Breast epithelium (tissue), 4 donors: ENCODE measurements around the gene CGNL1. TPM values are rescaled to one million over a fixed set of nuclear protein-coding genes. Genes with fewer than 3 reads are reported as not detected.

Experiments used
- DNase-seq, 2 donors: peaks; one replicate each; pipeline ENCODE4 v3.0.0-alpha.2; 2019; ENCODE audit warnings: low spot score in 2 of 2
- H3K27ac ChIP-seq, 2 donors: fragments of 200-600 bp; sonication (generic) in 1 of 2; one replicate each; pipeline ENCODE4 v1.5.1; 2016 to 2019; ENCODE audit warnings: mild to moderate bottlenecking in 1 of 2
- H3K27me3 ChIP-seq, 2 donors: fragments of 200-600 bp; sonication (generic) in 1 of 2; one replicate each; pipeline versions ENCODE4 v1.5.1 to v1.6.0; 2017 to 2019; ENCODE audit warnings: control low read depth in 1 of 2, mild to moderate bottlenecking in 1 of 2
- H3K36me3 ChIP-seq: fragments of 200-600 bp; one replicate; pipeline ENCODE4 v1.5.1; 2019
- H3K4me1 ChIP-seq, 2 donors: fragments of 200-600 bp; sonication (generic); one replicate each; pipeline ENCODE4 v1.5.1; 2016 to 2019; ENCODE audit warnings: control low read depth in 1 of 2
- H3K4me3 ChIP-seq, 3 donors: fragments of 200-600 bp; sonication (generic); 1 replicate in 2 of 3; 2 replicates in 1 of 3; pipeline ENCODE4 v1.5.1; 2016 to 2019; ENCODE audit warnings: mild to moderate bottlenecking in 3 of 3, moderate library complexity in 2 of 3
- H3K9me3 ChIP-seq, 2 donors: fragments of 200-600 bp; sonication (generic) in 1 of 2; one replicate each; pipeline ENCODE4 v1.5.1; 2016 to 2019; ENCODE audit warnings: control low read depth in 1 of 2
- POLR2A ChIP-seq: fragments of 450-650 bp; IDR thresholded peaks from one replicate; pipeline ENCODE4 v1.6.1; 2016; ENCODE audit warnings: antibody characterized with exemption, mild to moderate bottlenecking, moderate library complexity
- POLR2AphosphoS5 ChIP-seq, 3 donors: sonication (generic); formaldehyde crosslinking; IDR thresholded peaks; one replicate each; pipeline ENCODE4 v1.6.1; 2017; ENCODE audit warnings: antibody characterized with exemption in 3 of 3
- intact Hi-C: fragments of 100-400 bp; cut with DNase I; formaldehyde crosslinking; loops from one replicate; pipeline ENCODE4 v1.15.1; 2023; ENCODE audit warnings: low total_unique reads
- total RNA-seq, 3 donors: library from RNA; depleted of rRNA; stranded (reverse); fragments of >200 nt; gene quantifications; one replicate each; pipeline ENCODE4 v1.1.0, GENCODE V29; 2016
- TF ChIP-seq, protein P1 (sequence below), 3 donors: fragments of 450-650 bp; IDR thresholded peaks; one replicate each; pipeline ENCODE4 v1.5.1; 2016 to 2017; ENCODE audit warnings: antibody characterized with exemption in 3 of 3, mild to moderate bottlenecking in 3 of 3, moderate library complexity in 3 of 3

CGNL1 gene
- total RNA-seq, 3 donors from 2014 or later, result 5.4 to 24.9 (median 18.4) TPM

DNA sequence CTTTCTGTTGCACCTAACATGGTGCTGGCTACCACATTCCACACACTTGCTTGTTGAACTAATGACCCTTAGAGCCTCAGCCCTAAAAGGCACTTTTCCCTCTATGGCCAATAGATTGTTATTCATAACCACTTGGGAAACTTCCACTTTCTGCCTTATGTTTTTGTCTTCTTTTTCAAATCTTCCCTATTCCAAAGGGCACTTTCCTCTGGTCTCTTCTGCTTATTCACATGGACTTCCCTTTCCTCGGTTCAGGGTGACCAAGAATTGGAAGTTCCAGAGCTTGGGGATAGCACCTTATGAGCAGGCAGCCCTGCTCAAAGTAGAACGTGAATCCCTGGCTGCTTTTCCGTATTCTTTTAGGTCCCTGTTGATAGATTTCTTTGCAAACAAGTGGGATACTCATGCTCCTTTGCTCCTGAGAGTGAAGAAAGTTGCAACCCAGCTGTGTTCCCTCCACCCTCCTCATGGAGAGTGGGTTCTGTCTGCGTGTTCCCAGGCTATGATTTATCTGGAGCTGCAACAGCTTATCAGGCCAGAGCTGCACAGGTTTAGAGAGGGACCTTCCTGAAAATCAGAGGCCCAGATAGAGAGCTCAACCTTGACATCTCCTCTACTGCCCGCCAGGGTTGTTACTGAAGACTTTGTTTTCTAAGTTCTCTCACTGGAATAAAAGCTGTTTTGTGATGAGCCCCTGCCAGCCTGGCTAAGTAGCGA, 156.6 kb downstream of the CGNL1 start:
- TF ChIP-seq POLR2A, result no peak
- TF ChIP-seq, protein P1, sequence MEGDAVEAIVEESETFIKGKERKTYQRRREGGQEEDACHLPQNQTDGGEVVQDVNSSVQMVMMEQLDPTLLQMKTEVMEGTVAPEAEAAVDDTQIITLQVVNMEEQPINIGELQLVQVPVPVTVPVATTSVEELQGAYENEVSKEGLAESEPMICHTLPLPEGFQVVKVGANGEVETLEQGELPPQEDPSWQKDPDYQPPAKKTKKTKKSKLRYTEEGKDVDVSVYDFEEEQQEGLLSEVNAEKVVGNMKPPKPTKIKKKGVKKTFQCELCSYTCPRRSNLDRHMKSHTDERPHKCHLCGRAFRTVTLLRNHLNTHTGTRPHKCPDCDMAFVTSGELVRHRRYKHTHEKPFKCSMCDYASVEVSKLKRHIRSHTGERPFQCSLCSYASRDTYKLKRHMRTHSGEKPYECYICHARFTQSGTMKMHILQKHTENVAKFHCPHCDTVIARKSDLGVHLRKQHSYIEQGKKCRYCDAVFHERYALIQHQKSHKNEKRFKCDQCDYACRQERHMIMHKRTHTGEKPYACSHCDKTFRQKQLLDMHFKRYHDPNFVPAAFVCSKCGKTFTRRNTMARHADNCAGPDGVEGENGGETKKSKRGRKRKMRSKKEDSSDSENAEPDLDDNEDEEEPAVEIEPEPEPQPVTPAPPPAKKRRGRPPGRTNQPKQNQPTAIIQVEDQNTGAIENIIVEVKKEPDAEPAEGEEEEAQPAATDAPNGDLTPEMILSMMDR (IDR thresholded peaks at IDR 0.05), result no peak
- no peak for TF ChIP-seq POLR2AphosphoS5 (IDR thresholded peaks at IDR 0.05)
- Histone ChIP-seq H3K27ac (no peak overlapping the region), H3K36me3 (no peaks in the 10 kb centered on the region), H3K27me3 (no peaks in the 10 kb centered on the region), H3K4me1 (no peaks in the 10 kb centered on the region), H3K9me3 (no peaks in the 10 kb centered on the region), H3K4me3 (no peak overlapping the region)
- DNase-seq, result no peak
- intact Hi-C loops, result no loop called here

DNA sequence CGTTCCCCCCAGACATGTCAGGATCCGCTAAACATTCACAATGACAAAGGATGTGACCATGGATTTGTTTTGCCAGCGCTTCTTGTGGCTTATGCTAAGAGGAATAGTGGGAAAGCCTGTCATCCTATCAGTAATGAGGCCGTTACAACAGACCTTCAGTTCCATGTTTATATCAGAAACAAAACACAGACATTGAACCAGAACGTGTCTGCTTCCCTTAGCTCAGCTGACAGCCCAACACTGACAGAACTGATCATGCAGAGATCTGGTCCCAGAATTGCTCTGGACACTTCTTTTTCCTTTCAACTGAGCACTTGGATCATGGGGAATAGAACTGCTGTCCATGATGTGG, 157.1 kb downstream of the CGNL1 start:
- H3K27me3 ChIP-seq, result no peaks in the 10 kb centered on the region
- no peak for DNase-seq
- intact Hi-C loops, result no loop called here
- H3K4me3 ChIP-seq, result no peak overlapping the region
- no peaks in the 10 kb centered on the region for H3K9me3 ChIP-seq
- H3K36me3 ChIP-seq, result no peaks in the 10 kb centered on the region
- H3K4me1 ChIP-seq, result no peaks in the 10 kb centered on the region
- no peak for TF ChIP-seq POLR2AphosphoS5 (IDR thresholded peaks at IDR 0.05)
- TF ChIP-seq POLR2A, result no peak
- TF ChIP-seq, protein P1 (IDR thresholded peaks at IDR 0.05), result no peak
- H3K27ac ChIP-seq, result no peak overlapping the region

DNA sequence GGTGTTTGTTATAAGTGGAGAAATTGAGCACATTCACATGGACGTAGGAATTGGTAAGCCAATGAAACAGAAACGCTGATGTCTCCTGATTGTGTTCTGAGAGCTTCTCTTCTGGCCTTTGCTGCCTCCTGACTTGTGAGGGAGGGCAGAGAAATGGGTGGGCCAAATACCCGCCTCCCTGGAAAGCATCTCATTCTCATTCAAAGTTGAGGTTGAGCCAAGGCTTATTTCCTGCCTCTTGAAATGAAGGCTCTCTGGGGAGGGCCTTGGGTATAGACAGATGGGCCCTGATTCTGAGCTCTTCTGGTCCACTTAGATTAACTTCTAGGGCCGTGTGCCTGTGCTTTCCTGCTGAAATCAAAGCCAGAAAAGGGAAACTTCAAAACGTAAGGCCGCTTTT, 158.0 kb downstream of the CGNL1 start:
- DNase-seq, result no peak
- Histone ChIP-seq H3K4me1 (no peaks in the 10 kb centered on the region), H3K27ac (no peak overlapping the region), H3K9me3 (no peaks in the 10 kb centered on the region), H3K4me3 (no peak overlapping the region), H3K27me3 (no peaks in the 10 kb centered on the region), H3K36me3 (no peaks in the 10 kb centered on the region)
- intact Hi-C loops, result no loop called here
- TF ChIP-seq, protein P1 (IDR thresholded peaks at IDR 0.05), result no peak
- TF ChIP-seq POLR2AphosphoS5 (IDR thresholded peaks at IDR 0.05) (no peak), POLR2A (no peak)

DNA sequence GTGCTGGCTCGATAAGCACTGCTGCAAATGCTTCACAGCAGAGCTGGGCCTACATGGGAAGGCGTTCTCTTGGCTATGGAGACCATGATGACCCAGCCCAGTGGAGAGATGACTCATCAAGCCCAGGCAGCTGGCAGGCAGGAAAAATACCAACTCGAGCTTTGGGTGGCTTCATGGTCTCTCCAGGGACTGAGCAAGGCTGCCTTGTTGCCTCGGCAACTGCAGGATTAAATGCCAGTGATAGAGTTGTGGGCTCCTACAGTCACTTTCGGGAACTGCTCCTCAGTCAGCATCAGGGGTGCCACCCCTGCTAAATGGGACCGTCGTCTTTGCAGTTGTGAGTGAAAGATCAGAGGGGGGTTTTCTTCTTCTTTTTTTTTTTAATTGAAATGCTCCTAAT, 160.8 kb downstream of the CGNL1 start:
- no peak overlapping the region for H3K4me3 ChIP-seq
- H3K36me3 ChIP-seq, result no peaks in the 10 kb centered on the region
- TF ChIP-seq, protein P1 (IDR thresholded peaks at IDR 0.05), result no peak
- TF ChIP-seq POLR2A (no peak), POLR2AphosphoS5 (IDR thresholded peaks at IDR 0.05) (no peak)
- no peaks in the 10 kb centered on the region for H3K27me3 ChIP-seq
- no peak overlapping the region for H3K27ac ChIP-seq
- no peaks in the 10 kb centered on the region for H3K4me1 ChIP-seq
- H3K9me3 ChIP-seq, result no peaks in the 10 kb centered on the region
- no peak for DNase-seq
- intact Hi-C loops, result loop anchor here (2.0 kb wide), 1 partner anchor 110 kb away; no protein-coding TSS in a partner anchor

DNA sequence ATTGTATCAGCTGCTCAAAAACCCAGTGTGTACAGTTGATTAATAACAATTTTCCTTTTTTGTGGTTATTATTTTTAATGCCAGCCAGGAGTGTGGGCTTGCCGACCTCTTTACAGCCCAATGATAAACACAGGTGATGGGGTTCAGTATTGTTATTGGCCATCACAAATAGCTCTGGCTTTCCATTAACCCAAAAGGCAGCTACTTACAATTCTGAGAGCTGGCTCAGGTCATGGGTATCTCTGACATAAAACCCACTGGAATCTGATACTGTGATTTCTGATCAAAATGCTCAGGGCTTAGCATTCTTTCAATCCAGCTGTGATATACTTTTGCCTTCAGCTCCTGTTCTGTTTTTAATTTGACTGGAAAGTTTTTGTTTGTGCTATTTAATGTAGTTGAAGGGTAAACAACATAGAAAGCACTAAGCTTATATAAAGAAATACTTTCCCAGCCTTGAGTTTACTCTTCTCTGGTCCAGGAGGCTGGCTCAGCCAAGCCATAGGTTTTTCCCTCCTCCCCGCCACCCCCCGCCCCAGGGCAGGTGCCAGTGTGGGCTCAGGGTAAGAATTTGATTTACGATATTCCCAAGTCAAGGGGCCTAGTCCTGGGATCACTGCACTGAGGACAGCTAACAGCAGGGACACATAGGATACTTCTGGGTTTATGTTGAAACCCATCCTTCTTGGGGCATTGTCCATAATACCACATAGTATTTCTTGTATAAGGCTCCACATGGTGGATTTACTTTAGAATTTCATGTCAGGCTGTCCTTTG, 161.4 kb downstream of the CGNL1 start:
- H3K9me3 ChIP-seq, result no peaks in the 10 kb centered on the region
- TF ChIP-seq POLR2A, result no peak
- no peak for DNase-seq
- H3K36me3 ChIP-seq, result no peaks in the 10 kb centered on the region
- no peak overlapping the region for H3K27ac ChIP-seq
- H3K27me3 ChIP-seq, result no peaks in the 10 kb centered on the region
- H3K4me3 ChIP-seq, result no peak overlapping the region
- no peaks in the 10 kb centered on the region for H3K4me1 ChIP-seq
- intact Hi-C loops, result loop anchor here (2.0 kb wide), 1 partner anchor 111 kb away; no protein-coding TSS in a partner anchor
